Peyer's patch (tissue), 4 donors: ENCODE results near the gene NKD2. TPM values are rescaled to one million over a fixed set of nuclear protein-coding genes. Genes with fewer than 3 reads are reported as not detected.

Experiments
- DNase-seq, 3 donors: peaks; one replicate each; pipeline ENCODE4 v3.0.0-alpha.2; 2017 to 2019
- H3K27ac ChIP-seq, 4 donors: fragments of 200-600 bp; sonication (generic); one replicate each; pipeline ENCODE4 v1.5.1; 2016 to 2019
- H3K27me3 ChIP-seq, 2 donors: fragments of 200-600 bp; sonication (generic); one replicate each; pipeline ENCODE4 v1.5.1; 2019
- H3K36me3 ChIP-seq, 3 donors: fragments of 200-600 bp; sonication (generic); one replicate each; pipeline ENCODE4 v1.5.1; 2016 to 2019
- H3K4me1 ChIP-seq, 4 donors: fragments of 200-600 bp; sonication (generic); one replicate each; pipeline ENCODE4 v1.5.1; 2016 to 2019
- H3K4me3 ChIP-seq, 4 donors: fragments of 200-600 bp; sonication (generic); 1 replicate in 3 of 4; 2 replicates in 1 of 4; pipeline ENCODE4 v1.5.1; 2016 to 2019; ENCODE audit warnings: mild to moderate bottlenecking in 1 of 4
- H3K9me3 ChIP-seq, 4 donors: fragments of 200-600 bp; sonication (generic); one replicate each; pipeline ENCODE4 v1.5.1; 2016 to 2019; ENCODE audit warnings: mild to moderate bottlenecking in 1 of 4
- POLR2A ChIP-seq, 2 donors: fragments of 450-650 bp; IDR thresholded peaks; one replicate each; pipeline ENCODE4 v1.5.1; 2017; ENCODE audit warnings: antibody characterized with exemption in 2 of 2, mild to moderate bottlenecking in 2 of 2, moderate library complexity in 2 of 2
- total RNA-seq, 4 donors: library from RNA; depleted of rRNA; stranded (reverse); fragments of >200 nt; gene quantifications; one replicate each; pipeline ENCODE4 v1.1.0, GENCODE V29; 2016
- TF ChIP-seq, protein P1 (sequence below), 6 experiments: fragments of 450-650 bp in 4 of 6; fragments of 200-600 bp in 2 of 6; sonication (generic) in 1 of 6; IDR thresholded peaks; one replicate each; pipeline ENCODE4 v1.5.1; 2017 to 2019; ENCODE audit warnings: antibody characterized with exemption in 6 of 6, mild to moderate bottlenecking in 3 of 6, moderate library complexity in 1 of 6

NKD2 gene
- total RNA-seq, 4 donors from 2014 or later = 1.9 to 9.9 (median 3.5) TPM

- TF ChIP-seq, protein P1, sequence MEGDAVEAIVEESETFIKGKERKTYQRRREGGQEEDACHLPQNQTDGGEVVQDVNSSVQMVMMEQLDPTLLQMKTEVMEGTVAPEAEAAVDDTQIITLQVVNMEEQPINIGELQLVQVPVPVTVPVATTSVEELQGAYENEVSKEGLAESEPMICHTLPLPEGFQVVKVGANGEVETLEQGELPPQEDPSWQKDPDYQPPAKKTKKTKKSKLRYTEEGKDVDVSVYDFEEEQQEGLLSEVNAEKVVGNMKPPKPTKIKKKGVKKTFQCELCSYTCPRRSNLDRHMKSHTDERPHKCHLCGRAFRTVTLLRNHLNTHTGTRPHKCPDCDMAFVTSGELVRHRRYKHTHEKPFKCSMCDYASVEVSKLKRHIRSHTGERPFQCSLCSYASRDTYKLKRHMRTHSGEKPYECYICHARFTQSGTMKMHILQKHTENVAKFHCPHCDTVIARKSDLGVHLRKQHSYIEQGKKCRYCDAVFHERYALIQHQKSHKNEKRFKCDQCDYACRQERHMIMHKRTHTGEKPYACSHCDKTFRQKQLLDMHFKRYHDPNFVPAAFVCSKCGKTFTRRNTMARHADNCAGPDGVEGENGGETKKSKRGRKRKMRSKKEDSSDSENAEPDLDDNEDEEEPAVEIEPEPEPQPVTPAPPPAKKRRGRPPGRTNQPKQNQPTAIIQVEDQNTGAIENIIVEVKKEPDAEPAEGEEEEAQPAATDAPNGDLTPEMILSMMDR (IDR thresholded peaks at IDR 0.05) = no peak
- no peak for TF ChIP-seq POLR2A (IDR thresholded peaks at IDR 0.05)
Observed at GRCh38 chr5:1017691-1018455, 9.3 kb downstream of the NKD2 start.

DNA sequence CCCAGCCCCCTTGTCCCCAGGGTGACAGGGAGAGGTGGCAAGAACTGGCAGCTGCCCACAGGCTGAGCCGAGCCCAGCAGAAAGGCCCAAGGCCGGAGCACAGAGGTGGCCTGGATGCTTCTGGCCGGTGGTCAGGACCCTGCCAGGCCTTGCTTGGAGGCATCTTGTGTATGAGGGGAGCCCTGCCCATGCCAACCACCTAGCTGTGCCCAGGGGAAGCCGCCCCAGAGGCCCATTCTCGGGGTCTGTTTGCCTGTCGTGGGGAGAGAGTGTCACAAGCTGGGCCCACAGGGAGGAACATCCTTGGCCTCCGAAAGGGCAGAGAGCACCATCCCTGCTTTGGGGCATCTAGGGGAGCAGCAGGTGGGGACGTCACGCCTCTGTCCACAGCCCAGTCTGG is 10.0 kb downstream of the NKD2 start:
- H3K27me3 ChIP-seq = no peaks in the 10 kb centered on the region
- no peaks in the 10 kb centered on the region for H3K4me1 ChIP-seq
- DNase-seq = no peak
- H3K9me3 ChIP-seq = no peaks in the 10 kb centered on the region
- H3K4me3 ChIP-seq = no peak overlapping the region
- no peak overlapping the region for H3K27ac ChIP-seq
- TF ChIP-seq POLR2A (IDR thresholded peaks at IDR 0.05) = no peak
- TF ChIP-seq, protein P1 (IDR thresholded peaks at IDR 0.05) = no peak
- H3K36me3 ChIP-seq = no peaks in the 10 kb centered on the region

More at GRCh38 chr5:1017691-1018455, 9.3 kb downstream of the NKD2 start:
- no peak for DNase-seq
- no peaks in the 10 kb centered on the region for H3K9me3 ChIP-seq
- H3K4me1 ChIP-seq = no peaks in the 10 kb centered on the region
- no peaks in the 10 kb centered on the region for H3K36me3 ChIP-seq
- no peak overlapping the region for H3K4me3 ChIP-seq
- no peak overlapping the region for H3K27ac ChIP-seq
- no peaks in the 10 kb centered on the region for H3K27me3 ChIP-seq

GRCh38 chr5:1019001-1019905 is 10.7 kb downstream of the NKD2 start:
- no peak for DNase-seq
- Histone ChIP-seq H3K27ac (no peak overlapping the region), H3K27me3 (no peaks in the 10 kb centered on the region), H3K36me3 (no peaks in the 10 kb centered on the region), H3K4me1 (no peaks in the 10 kb centered on the region), H3K9me3 (no peaks in the 10 kb centered on the region), H3K4me3 (no peak overlapping the region)
- TF ChIP-seq, protein P1 (IDR thresholded peaks at IDR 0.05) = no peak
- TF ChIP-seq POLR2A (IDR thresholded peaks at IDR 0.05) = no peak

DNA sequence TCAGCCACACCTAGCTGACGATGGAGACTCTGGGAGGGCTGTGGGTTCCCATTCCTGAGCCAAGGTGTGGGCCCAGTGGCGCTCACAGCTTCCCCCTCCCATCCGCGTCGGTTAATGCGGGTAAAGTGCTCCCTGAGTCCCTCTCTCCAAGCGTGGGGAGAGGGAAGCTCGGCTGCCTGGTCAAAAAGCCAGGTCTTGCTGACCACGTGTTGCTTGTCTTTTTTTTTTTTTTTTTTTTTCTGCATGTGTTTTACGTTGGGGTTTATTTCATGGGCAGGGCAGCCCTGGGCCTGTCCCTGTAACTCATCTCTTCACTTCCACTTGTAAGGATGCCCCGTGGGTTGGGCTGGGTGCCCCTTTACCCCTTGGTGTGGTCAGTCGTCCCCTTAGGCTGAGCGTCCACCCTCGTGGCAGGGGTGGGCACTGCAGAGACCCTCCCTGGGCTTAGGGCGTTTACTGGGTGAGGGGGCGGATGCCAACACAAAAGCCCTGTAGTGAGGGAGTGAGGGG is 11.9 kb downstream of the NKD2 start:
- Histone ChIP-seq H3K27ac (no peak overlapping the region), H3K36me3 (no peaks in the 10 kb centered on the region)

More for the DNA sequence above, 11.9 kb downstream of the NKD2 start:
- H3K27me3 ChIP-seq = no peaks in the 10 kb centered on the region
- no peaks in the 10 kb centered on the region for H3K4me1 ChIP-seq
- no peaks in the 10 kb centered on the region for H3K9me3 ChIP-seq
- H3K4me3 ChIP-seq = no peak overlapping the region
- TF ChIP-seq POLR2A (IDR thresholded peaks at IDR 0.05) = no peak
- TF ChIP-seq, protein P1 (IDR thresholded peaks at IDR 0.05) = no peak
- DNase-seq = no peak
